ENCODE results near the gene LRRC49.
"Not testable (repeated sequence)": the region's sequence is repeated elsewhere in the genome, so short reads cannot be mapped to it uniquely, and the experiment has no call there.

Gene LRRC49

GRCh38 chr15:70863450-70864218 lies 29.0 kb upstream of the LRRC49 start:
- no peaks in the 10 kb centered on the region for H3K36me3 Mint-ChIP-seq (ENCODE audit: low read depth)
- no peak overlapping the region for H3K4me3 Mint-ChIP-seq
- H3K27ac Mint-ChIP-seq = no peak overlapping the region
- DNase-seq = no peak
- TF ChIP-seq, protein P1, sequence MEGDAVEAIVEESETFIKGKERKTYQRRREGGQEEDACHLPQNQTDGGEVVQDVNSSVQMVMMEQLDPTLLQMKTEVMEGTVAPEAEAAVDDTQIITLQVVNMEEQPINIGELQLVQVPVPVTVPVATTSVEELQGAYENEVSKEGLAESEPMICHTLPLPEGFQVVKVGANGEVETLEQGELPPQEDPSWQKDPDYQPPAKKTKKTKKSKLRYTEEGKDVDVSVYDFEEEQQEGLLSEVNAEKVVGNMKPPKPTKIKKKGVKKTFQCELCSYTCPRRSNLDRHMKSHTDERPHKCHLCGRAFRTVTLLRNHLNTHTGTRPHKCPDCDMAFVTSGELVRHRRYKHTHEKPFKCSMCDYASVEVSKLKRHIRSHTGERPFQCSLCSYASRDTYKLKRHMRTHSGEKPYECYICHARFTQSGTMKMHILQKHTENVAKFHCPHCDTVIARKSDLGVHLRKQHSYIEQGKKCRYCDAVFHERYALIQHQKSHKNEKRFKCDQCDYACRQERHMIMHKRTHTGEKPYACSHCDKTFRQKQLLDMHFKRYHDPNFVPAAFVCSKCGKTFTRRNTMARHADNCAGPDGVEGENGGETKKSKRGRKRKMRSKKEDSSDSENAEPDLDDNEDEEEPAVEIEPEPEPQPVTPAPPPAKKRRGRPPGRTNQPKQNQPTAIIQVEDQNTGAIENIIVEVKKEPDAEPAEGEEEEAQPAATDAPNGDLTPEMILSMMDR (IDR thresholded peaks at IDR 0.05) = no peak
- no peaks in the 10 kb centered on the region for H3K9me3 Mint-ChIP-seq
- no peaks in the 10 kb centered on the region for H3K4me1 Mint-ChIP-seq
- peaks cover 7% of the 10 kb centered on the region for H3K27me3 Mint-ChIP-seq (ENCODE audit: low read depth, poor library complexity)

GRCh38 chr15:70866982-70867641 lies 25.5 kb upstream of the LRRC49 start:
- Mint-ChIP-seq H3K9me3 (peaks cover 20% of the 10 kb centered on the region), H3K4me1 (no peaks in the 10 kb centered on the region), H3K36me3 (ENCODE audit: low read depth) (no peaks in the 10 kb centered on the region), H3K4me3 (no peak overlapping the region), H3K27me3 (ENCODE audit: low read depth, poor library complexity) (peaks cover 2% of the 10 kb centered on the region), H3K27ac (no peak overlapping the region)
- TF ChIP-seq, protein P1 (IDR thresholded peaks at IDR 0.05) = no peak
- DNase-seq = no peak

- Mint-ChIP-seq H3K4me1 (no peaks in the 10 kb centered on the region), H3K36me3 (ENCODE audit: low read depth) (no peaks in the 10 kb centered on the region), H3K27ac (no peak overlapping the region), H3K9me3 (peaks cover 26% of the 10 kb centered on the region), H3K4me3 (no peak overlapping the region), H3K27me3 (ENCODE audit: low read depth, poor library complexity) (peaks cover 3% of the 10 kb centered on the region)
- no peak for DNase-seq
- TF ChIP-seq, protein P1 (IDR thresholded peaks at IDR 0.05) = no peak
Measured at GRCh38 chr15:70867911-70868467, 24.6 kb upstream of the LRRC49 start.

GRCh38 chr15:70869346-70869745 lies 23.3 kb upstream of the LRRC49 start:
- peaks cover 32% of the 10 kb centered on the region for H3K9me3 Mint-ChIP-seq
- TF ChIP-seq, protein P1 (IDR thresholded peaks at IDR 0.05) = no peak
- no peak overlapping the region for H3K4me3 Mint-ChIP-seq
- no peaks in the 10 kb centered on the region for H3K36me3 Mint-ChIP-seq (ENCODE audit: low read depth)
- no peaks in the 10 kb centered on the region for H3K4me1 Mint-ChIP-seq
- no peak for DNase-seq
- H3K27me3 Mint-ChIP-seq (ENCODE audit: low read depth, poor library complexity) = peaks cover 15% of the 10 kb centered on the region
- no peak overlapping the region for H3K27ac Mint-ChIP-seq

DNA sequence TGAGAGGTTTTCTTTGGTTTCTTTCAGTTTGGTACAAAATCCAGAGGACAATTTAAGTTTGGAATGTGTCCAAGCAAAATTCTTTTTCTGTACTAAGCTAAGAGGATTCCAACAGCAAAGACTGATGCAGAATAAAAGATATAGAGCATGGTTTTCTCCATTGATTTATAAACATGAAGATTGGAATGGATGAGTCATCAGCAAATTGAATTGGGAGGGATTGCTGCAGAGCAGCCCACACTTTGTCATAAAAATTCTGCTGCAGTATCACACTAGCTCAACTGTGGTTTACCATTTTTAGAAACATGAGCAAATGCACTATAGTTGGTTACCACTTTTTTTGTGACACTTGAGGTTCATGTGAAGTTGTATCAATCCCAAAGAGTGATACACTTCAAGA lies 22.6 kb upstream of the LRRC49 start:
- Mint-ChIP-seq H3K27me3 (ENCODE audit: low read depth, poor library complexity) (peaks cover 15% of the 10 kb centered on the region), H3K36me3 (ENCODE audit: low read depth) (no peaks in the 10 kb centered on the region), H3K4me1 (no peaks in the 10 kb centered on the region), H3K27ac (no peak overlapping the region), H3K9me3 (peaks cover 32% of the 10 kb centered on the region), H3K4me3 (no peak overlapping the region)
- no peak for DNase-seq
- TF ChIP-seq, protein P1 (IDR thresholded peaks at IDR 0.05) = no peak

DNA sequence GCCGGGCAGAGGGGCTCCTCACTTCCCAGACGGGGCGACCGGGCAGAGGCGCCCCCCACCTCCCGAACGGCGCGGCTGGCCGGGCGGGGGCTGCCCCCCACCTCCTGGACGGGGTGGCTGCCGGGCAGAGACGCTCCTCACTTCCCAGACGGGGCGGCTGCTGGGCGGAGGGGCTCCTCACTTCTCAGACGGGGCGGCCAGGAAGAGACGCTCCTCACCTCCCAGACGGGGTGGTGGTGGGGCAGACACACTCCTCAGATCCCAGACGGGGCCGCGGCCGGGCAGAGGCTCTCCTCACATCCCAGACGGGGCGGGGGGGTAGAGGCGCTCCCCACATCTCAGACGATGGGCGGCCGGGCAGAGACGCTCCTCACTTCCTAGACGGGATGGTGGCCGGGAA lies 21.1 kb upstream of the LRRC49 start:
- peaks cover 13% of the 10 kb centered on the region for H3K27me3 Mint-ChIP-seq (ENCODE audit: low read depth, poor library complexity)
- H3K4me1 Mint-ChIP-seq; H3K4me3 Mint-ChIP-seq; H3K36me3 Mint-ChIP-seq (ENCODE audit: low read depth); DNase-seq; H3K27ac Mint-ChIP-seq: not testable (repeated sequence)
- H3K9me3 Mint-ChIP-seq = peaks cover 32% of the 10 kb centered on the region
